Cardiac fibroblast (primary cell): ENCODE measurements around the gene SYT12.

Experiments used
- DNase-seq, 2 donors: peaks; one replicate each; pipeline versions ENCODE4 v3.0.0 to v3.0.0-alpha.2; 2010; ENCODE audit warnings: low read depth in 2 of 2
- H3K4me3 ChIP-seq, 2 donors: replicated peaks in 1 of 2; 1 replicate in 1 of 2; 2 replicates in 1 of 2; pipeline ENCODE4 v1.5.1; 2011; ENCODE audit warnings: low read depth in 2 of 2, low read length in 2 of 2, mild to moderate bottlenecking in 2 of 2, moderate library complexity in 1 of 2
- TF ChIP-seq, protein P1 (sequence below): IDR thresholded peaks from one replicate; pipeline ENCODE4 v1.5.1; 2011; ENCODE audit warnings: low read depth, mild to moderate bottlenecking, low read length, inconsistent platforms

Gene SYT12

DNA sequence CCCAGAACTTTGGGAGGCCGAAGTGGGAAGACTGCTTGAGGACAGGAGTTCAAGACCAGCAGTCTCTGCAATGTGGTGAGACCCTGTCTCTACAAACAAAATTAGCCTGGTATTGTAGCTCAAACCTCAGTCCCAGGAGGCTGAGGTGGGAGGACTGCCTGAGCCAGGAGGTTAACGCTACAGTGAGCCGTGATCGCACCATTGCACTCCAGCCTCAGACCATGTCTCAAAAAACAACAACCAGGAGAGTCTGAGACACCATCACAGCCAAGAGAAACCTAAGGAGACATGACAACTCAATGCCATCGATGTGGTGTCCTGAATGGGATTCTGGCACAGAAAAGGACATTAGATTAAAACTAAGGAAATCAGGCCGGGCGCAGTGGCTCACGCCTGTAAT is 67.8 kb downstream of the SYT12 start:
- DNase-seq, result no peak
- no peak overlapping the region for H3K4me3 ChIP-seq
- TF ChIP-seq, protein P1, sequence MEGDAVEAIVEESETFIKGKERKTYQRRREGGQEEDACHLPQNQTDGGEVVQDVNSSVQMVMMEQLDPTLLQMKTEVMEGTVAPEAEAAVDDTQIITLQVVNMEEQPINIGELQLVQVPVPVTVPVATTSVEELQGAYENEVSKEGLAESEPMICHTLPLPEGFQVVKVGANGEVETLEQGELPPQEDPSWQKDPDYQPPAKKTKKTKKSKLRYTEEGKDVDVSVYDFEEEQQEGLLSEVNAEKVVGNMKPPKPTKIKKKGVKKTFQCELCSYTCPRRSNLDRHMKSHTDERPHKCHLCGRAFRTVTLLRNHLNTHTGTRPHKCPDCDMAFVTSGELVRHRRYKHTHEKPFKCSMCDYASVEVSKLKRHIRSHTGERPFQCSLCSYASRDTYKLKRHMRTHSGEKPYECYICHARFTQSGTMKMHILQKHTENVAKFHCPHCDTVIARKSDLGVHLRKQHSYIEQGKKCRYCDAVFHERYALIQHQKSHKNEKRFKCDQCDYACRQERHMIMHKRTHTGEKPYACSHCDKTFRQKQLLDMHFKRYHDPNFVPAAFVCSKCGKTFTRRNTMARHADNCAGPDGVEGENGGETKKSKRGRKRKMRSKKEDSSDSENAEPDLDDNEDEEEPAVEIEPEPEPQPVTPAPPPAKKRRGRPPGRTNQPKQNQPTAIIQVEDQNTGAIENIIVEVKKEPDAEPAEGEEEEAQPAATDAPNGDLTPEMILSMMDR, result no peak

DNA sequence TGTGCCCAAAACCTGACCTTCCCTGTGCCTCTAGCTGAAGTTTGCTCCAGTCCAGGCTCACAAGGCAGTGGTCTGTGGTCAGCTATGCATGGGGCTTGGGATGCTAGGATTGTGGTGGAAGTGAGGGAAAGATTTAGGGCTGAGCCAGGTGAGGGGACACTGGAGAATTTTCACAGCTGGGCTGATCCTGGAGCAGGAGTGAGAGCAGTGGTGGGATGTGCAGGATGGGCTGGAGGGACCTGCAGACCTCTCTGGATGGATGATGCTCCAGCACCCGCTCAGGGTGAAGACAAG is 72.2 kb downstream of the SYT12 start:
- no peak overlapping the region for H3K4me3 ChIP-seq
- TF ChIP-seq, protein P1, result no peak
- DNase-seq, result no peak

DNA sequence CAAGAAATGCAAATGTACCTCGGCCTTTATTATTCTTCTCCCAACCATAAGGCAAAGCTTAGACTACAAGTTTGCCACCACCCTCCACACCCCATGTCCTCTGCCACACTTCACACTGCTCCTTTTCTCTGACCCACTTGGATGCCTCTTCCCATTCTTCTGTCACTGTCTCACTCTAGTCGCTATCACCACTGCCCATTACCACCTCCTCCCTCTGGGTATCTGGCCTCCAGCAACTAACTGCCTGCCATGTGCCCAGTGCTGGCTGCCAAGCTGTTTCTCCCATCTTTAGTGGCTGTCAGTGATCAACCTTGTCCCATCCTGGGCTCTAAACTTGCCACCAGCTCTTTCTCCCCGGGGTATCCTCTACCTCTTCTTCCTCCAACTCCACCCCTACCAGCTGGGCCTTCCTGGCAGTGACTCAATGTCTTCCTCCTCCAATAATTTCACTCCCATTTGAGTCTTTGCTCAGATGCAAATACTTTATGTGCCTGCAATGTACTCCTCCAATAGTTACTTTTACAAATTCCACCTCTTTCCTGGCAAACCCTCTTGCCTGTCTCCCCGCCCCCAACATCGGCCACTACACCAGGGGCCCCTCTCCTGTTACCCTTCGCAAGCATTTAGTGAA is 76.0 kb downstream of the SYT12 start:
- TF ChIP-seq, protein P1, result no peak
- H3K4me3 ChIP-seq, result no peak overlapping the region
- DNase-seq, result no peak

DNA sequence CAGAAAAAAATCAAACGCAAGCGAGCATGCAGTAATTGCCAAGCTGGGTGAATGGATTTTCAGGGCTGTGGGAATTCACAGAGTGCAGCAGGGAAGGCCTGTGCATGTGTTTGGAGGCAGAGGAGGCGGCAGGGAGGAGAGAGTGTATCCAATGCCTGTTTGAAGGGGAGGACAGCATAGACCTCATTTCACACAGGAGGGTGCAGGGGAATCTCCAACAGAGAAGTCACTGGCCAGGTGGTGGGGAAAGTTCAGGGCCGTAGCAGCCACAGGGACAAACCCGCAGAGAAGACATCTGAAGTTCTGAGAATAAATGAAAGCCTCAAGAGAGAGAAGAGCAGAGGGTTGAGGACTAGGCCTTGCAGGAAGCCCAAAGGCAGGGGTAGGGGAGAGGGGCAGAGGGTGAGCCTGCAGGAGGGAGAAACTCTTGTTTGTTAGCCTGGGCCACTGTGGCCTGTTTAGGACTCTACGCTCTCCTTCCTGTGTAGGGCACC is 76.9 kb downstream of the SYT12 start:
- DNase-seq, result no peak
- H3K4me3 ChIP-seq, result no peak overlapping the region
- TF ChIP-seq, protein P1, result no peak
